Activated naive CD4-positive, alpha-beta T cell treated with anti-CD3 and anti-CD28 coated beads, Interleukin-2, amount 50 U/mL, for 16 hours (primary cell): ENCODE results near the gene FOXN3.
"Not testable (repeated sequence)": the region's sequence is repeated elsewhere in the genome, so short reads cannot be mapped to it uniquely, and the experiment has no call there.

Source experiments
- DNase-seq: peaks from one replicate; pipeline ENCODE4 v3.0.0-alpha.2; 2020

The FOXN3 gene

DNA sequence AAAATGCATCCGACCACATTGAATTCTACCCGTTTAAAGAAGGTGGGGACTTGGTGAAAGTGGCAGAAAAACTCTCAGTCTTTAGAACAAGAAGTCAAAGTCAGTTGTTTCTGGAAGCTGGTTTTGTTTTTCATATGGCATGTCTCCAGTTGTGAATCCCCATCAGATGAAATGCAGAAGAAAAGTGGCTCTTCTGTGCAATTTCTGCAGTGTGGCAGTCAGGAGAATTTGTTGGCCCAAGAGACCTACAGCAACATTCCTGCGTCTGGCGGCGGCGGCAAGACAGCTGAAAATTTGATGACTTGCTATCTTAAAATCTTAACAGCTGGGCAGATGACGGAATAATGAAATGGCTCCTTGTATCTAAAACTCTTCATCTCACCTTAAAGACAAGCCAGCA is 201.5 kb downstream of the FOXN3 start:
- no peak for DNase-seq

DNA sequence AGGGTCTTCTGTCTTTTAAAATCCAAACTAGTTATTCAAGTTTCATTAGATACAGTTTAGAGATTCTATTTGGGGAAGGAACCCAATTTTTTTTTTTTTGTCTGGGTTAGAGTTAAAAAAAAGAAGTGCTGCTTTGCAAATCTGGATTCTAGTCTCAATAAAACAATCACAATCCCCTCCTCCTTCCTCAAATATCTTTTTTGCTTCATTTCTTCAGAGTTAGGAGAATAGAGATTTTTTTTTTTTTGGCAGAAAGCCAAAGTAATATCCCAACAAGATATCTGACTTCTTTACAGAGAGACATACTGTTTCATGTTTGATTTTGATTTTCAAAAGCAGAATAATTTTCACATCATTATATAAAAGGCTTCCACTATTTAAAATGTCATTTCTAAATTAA is 201.9 kb downstream of the FOXN3 start:
- DNase-seq, result no peak

DNA sequence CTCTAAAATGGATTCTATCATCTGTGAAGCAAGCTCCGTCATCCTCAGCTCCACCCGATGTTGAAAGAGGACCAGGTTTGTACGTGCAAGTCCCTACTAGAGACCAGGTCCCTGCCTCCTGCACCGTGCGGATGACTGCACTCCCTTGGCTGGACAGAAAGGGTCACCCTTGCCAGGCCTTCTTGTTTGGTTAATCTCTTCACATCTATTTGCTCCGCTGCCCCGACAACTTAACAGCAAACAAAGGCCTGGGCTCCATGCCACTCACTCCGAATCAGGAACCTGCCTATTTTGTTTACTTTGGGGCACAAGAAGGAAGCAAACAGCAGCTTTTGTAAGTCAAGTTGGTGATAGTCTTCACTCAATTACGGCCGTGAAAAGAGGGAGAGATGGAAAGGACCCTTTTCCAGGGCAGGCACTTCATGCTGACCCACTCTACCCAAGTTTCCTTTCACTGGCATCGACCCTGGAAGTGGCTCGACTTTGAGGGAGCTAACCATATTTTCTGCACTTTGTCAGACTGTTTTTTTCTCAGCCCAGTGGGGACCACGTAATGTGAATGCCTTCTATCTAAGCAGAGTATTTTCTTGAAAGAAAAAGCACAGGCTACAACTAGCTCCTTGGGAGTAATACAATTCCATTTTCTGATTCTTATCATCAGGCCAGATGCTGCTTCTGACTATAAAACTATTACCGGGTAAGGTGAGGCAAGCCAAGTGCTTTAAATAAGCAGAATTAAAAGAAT is 202.6 kb downstream of the FOXN3 start:
- no peak for DNase-seq

DNA sequence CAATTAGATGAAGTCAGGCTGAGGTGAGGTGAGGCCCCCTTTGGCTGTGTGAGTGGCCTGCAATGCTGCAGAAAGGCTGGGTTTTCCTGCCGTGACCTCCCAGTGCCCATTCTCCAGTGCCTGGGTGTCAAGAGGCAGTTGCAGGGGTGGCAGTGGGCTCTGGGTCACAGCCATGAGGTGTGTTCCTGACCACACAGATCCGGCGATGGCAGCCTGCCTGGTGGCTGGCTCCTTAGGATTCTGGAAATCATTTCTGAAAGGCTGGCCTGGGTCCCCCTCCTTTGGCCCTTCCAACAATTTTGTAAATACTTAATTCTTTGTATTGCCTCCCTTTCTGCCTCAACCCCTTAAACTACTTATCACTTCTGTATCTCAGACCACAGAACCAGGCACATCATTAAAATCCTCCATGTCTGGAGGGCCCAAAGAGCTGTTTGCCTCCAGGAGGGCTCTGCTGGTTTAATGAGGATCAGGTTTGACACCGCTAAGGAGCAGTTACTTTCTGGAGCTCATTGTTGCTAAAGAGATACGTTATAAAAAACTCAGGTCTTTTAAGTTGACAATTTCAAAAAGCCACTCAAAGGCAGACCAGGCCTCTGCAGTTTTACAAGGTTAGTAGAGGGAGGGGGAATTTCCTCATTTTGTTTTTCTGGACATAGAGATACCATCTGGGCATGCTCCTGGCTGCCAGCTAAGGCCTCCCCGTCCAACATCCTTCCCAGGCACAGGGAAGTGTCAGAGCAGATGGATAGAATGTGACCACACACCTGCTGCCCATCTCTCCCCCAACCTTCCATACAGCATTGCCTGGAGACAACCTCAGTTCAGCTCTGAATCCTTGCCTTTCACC is 204.4 kb downstream of the FOXN3 start:
- no peak for DNase-seq

DNA sequence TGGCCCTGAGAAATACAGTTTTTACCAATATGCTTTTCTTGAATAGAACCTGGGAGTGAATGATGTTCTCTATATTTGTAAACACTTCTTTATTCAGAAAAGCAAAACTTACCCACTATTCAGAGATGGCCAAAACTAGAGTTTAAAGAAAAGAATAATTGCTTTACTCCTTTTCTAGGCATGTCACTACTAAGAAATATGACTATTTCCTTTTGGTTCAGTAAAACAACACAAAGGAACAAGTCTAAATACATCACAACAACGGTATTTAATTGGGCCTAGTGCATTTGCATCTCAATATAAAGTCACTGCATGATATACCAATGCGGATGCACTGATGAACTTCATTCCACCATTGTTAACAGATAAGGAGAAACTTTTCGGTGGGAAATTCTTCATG is 207.5 kb downstream of the FOXN3 start:
- no peak for DNase-seq

DNA sequence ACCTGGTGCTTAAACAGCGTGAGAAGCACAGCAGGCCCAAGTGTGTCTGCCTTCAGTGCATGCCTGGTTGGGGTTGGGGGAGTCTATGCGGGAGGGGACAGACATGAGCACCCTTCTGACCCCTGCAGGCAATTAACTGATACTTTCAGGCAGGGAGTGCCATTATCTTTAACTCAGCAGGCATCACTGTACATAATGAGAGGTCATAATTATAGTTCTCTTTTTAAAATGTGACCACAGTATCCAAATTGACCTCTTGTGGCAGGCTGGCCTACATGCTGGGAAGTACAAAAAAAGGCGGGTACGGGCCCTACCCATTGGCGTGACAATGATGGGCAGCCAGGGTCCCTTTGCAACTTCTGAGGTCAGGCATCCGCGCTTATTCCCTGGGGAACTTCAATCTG is 209.1 kb downstream of the FOXN3 start:
- DNase-seq, result no peak

DNA sequence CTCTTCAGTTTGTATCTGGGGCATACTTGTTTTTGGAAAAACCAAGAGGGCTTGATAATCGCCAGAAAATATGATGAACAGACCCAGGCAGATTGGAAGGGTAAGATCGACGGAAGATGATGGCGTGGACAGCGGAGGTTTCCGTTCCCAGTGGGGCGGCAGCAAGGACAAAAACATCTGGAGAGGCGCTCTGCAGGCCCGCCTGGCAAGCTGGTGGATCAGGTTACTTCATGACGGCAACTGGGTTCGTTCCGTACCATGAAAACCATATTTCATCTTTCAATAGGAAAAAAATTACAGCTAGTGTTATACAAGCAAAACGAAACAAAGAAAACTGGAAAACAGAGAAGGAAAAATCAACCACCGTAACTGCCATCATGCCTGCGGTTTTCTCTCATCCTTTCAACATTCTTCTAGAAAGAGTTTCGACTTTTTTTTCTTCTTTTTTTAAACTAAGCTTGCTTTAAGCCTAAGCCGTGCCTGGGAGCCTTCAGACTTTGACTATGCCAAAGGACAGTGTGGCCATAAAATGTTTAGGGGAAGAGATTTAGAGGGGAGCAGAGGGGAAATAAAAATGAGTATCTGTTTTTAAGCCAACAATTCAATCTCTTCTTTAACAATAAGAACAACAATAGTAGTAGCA is 210.5 kb downstream of the FOXN3 start:
- DNase-seq, result no peak

DNA sequence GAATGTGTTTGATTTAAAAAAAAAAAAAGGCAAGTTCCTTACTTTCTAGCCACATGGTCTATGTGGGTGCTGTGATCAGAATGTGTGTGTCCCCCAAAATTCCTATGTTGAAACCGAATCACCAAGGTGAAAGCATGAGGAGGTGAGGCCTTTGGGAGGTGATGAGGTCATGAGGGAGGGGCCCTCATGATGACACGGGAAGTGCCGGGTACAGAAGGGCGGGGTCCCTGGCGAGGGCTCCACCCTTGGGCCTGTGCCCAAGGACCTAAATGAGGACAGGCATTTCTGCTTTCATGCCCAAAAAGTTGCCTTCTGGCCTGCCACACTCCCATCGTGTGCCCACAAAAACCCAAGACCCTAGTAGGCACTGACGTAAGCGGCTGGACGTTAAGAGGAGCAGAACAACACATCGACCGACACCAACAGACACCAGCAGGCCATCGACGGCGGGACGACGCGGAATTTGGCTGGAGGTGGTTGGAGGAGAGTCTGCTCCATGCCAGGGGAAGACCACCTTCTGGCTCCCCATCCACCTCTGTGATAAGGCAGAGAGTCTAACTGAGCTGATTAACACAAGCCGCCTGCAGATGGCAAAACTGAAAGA is 211.8 kb downstream of the FOXN3 start:
- DNase-seq, result no peak

DNA sequence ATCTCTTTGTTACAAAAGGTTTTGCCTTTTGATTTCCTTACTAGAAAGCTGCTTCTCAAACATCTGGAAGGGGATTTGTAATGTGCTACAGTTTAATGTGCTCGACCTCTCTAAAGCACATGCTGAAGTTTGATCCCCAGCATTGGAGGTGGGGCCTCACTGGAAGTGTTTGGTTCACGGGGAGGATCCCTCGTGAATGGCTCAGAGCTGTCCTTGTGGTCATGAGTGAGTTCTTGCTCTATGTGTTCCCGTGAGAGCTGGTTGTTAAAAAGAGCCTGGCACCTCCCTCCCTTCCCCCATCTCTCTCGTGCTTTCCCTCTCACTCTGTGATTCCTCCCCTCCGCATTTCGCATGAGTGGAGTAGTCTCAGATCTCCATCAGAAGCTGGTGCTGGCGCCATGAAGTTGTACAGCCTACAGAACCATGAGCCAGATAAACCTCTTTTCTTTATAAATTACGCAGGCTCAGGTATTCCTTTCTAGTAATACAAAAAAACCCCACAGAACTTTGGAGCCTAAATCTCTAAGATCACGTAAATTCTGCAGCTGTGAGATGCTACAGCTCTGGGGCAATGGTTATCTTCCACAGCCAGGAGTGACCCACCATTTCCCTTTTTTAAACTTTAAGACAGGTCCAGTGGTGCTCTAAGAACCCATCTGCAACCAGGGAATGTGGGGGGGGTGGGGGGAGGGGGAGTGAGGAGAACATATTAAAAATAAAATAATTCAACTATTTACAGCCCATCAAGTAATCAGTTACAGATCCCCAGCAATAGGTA is 214.4 kb downstream of the FOXN3 start:
- no peak for DNase-seq

DNA sequence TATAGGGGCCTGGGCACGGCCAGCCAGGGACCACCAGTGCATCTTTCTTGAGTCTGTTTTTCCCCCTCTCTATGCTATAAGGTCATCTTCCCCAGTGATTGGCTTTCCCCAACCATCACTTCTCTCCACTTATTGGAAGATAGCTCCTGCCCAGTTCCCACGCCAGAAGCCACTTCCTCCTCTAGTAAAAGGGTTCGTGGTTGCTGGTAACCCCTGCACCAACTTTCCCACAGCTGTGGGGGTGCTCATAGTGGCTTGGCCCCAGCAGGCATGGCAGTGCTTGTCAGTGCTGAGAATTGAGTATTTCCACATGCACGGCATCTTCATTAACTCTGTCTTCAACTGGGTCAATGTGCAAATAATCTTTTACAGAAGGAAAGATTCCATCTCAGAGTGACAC is 215.4 kb downstream of the FOXN3 start:
- DNase-seq, result no peak

DNA sequence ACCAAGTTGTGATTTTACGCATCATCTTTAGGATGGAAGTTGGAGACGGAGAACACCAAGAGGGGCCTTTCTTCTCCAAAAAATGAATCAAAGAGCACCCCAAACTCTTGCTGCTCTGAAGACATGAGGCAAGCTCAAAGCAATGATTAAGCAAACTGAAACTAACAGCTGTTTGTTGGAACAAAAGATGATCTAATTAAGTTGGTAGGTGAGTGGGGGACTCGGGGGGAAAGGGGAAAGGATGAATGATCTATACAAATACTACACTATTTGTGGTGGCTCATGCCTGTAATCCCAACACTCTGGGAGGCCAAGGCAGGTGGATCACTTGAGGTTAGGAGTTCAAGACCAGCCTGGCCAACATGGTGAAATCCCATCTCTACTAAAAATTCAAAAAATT is 217.7 kb downstream of the FOXN3 start:
- DNase-seq, result not testable (repeated sequence)

DNA sequence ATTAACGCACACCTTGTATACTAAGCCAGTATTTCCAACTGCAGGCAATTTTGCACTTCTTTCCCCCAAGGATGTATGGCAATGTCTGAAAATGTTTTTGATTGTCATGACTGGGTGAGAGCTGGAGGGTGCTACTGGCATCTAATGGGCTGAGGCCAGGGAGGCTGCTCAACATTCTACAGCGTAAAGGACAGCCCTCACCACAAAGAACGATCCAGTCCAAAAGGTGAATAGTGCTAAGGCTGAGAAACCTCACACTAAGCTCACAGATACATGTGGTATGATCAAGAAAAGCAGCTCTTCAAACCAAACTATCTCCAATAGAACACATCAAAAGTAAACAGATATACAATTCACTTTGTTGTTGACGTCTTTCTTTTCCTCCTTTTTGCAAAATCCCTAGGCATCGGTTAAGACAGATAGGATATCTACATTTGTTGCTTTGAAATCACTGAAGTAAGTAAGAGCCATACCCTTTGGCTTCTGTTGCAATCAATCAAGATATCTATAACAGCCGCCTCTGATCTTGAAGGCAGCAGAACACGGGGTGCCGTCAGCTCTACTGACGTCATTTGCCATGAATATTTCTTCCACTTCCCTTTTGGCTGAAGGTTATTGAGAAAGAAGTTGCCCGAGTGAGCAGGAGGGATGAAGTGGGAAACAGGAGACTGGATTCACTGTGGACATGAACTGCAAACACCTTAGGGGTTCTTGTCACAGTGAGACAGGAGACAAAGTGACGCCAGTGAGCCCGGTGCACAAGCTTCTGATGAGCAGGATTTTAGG is 218.3 kb downstream of the FOXN3 start:
- DNase-seq, result no peak

DNA sequence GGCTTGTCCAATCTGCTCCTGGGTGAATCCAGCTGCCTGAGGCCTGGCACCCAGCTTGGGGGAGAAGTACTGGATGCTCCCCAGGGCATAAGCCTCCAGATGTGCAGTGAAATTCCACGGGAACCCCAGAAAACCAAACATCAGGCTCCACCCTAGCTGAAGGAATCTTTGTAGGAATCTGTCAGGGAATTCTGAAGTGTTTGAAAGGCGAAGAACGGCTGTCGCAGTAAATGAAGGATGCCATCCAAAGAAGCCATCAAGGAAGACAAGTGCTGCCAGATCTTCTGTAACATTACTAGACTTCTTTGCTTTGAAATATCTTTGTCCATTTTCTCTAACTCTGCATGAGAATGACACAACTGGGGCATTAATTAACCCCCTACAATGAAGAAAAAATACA is 219.4 kb downstream of the FOXN3 start:
- DNase-seq, result no peak

DNA sequence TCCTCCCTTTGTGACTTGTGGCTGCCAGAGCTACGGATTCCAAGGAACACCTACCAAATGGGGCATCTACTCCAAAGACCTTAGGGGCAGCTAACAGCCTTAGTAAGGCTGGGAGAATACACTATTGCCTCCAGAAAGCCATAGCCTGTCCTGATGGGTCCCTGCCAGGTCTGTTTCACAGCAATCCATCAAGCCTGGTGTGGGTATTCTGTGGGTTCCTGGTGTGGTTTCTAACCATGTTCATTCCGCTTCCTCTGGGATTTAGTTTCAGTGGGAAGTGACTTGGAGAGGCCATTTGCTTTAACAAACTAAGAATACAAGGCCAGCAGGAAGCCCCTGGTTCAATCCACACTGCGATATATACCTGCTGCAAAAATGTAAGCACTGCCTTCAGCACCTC is 220.5 kb downstream of the FOXN3 start:
- no peak for DNase-seq

DNA sequence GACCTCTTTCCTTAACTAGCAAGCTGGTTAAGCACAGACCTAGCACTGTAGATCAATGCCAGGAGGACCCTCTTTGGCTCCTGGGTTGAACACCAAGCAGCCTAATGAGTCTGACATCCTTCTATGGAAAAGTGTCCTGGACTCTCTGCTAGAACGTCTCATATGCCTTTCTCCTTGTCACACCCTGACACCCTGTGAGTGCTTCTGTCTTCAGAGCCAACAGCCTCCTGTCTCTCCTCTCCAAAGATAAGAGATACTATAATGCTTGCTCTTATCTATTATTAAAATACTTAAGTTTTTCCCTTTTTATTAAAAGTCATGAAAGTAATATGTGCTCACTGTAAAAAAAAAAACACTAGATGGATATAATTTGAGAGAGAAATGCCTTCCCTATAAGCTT is 222.7 kb downstream of the FOXN3 start:
- DNase-seq, result no peak

DNA sequence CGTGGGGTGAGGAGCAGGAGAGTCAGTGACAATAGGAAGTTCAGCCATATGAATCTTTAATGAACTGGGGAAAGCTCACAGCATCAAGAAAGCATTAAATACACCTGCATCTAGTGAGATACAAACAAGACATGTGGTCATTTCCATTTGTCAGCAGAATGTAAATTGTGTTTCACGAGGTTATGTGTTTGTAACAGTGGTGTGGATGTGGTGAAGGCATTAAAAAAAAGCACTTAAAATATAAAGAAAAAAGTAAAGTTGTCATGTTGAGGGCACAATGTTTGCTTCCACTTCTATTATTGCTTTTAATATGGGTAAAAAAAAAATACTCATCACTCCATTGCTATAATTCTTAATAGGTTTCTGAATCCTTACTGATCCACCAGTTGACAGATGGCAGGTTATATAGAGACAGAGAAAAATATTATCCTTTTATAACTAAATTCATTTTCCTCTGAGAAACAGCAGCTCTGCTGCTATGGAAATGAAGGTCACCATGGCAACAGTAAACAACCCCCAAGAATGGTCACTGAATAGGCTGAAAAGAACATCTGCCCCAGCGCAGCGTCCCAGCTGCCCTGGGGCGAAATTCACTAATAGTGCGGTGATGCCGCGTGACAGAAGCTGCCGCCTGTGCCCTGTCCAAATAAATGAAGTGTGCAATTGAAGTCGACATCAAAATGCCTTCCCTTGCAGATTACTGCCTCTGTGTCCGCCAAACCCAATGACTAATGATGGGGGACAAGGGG is 226.1 kb downstream of the FOXN3 start:
- DNase-seq, result no peak

DNA sequence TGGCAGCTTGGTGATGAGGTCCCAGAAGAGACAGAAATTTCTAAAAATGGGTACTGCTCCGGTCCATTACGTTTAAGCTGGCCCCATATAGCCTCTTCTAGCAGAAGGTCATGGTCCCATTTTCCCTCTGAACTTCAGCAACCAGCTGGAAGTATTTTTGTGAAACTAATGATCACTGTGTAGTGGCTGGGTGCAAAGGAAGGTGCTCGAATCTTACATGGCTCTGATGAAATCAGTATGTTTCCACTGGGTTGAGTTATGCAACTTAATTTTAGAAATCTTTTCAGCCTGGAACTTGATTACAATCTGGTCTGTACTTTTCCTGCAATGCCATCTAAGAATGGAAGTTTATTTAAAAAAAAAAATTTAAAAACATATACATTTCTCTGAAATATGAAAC is 228.5 kb downstream of the FOXN3 start:
- DNase-seq, result no peak

DNA sequence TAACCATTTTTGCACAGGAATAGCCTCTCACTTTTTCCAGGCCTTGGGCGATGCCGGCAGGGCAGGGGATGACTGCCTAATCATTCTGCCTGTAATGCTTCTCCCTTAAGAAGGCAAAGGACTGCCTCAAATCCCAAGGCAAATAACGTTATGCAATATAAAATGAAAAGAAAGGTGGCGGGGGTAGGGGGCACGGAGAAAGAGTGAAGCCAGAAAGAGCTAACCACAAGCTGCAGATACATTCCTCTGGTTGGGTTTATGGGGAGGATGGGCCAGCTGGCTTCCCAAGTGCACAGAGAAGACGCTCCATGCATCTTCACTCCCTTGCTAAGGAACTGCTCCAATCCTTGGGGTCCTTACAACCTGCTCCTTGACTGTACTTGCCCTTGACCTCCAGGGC is 229.5 kb downstream of the FOXN3 start:
- DNase-seq, result no peak

DNA sequence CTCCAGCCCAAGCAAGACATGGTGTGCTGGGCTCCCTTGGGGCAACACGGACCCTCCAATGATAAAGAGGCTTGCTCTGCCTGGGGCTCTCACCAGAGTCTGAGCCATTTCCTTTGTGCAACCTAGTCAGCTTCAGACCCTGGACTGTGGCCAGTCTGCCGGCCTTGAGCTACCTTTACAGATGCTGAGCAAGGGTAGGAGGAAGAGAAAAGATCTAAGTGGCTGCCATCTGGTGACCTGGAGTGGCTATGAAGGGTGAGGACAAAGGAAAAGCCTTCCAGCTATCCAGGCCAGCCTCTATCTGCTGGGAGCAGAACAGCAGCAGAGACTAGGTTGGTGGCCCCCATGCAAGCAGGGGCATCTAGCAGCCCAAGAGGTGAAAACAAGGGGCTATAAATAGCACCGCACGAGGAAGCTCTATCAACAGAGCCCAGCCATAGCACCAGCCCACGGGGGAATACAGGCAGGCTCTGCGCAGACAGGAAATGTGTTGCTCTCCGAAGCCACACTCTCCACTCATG is 230.1 kb downstream of the FOXN3 start:
- no peak for DNase-seq

DNA sequence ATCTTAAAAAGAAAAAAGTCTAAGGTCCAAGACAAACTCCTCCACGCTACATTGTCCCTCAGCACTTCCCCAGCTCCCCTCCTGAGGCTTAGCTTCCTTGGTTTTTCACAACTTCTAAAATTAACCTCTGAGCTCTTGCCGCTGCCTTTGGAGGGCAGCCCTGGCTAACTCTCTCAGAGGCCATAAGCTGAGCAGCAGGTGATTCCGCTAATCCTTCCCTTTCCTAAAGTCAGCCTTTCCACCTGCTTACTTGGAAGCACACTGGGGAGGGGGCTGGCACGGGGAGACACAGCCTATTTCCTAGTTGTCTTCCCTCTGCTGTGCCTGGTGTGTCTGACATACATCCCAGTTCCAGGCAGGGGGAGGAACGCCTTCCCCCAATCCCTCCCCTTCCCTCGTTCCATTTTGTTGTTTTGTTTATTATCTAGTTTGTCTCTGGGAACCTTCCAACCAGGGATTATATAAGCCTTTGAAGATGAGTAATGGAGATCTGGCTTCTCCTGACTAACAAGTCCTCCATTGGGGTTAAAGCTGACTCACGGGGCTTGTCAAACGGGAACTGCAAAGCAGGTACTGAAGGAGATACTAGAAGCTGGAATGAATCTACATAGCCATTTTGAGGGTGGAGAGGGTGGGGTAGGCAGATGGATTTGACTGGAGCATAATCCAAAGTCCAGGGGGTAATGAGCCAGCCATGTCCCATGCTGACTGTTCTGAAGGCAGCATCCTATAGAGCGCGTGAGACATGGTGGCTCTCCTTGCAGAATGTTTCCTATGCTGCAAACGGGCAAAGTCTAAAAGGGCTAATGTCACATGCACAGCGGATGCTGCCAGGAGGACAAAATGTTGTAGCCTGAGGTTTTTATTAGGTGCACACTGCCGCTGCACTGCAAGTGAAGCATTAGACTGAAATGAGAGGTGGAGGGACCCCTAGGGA is 230.8 kb downstream of the FOXN3 start:
- no peak for DNase-seq
